Measurements from ENCODE around the gene LAMB4. TPM values are rescaled to one million over a fixed set of nuclear protein-coding genes. Genes with fewer than 3 reads are reported as not detected.

The LAMB4 gene
- total and polyA plus RNA-seq, 4 donors, result 0.24 TPM; not detected in 3

DNA sequence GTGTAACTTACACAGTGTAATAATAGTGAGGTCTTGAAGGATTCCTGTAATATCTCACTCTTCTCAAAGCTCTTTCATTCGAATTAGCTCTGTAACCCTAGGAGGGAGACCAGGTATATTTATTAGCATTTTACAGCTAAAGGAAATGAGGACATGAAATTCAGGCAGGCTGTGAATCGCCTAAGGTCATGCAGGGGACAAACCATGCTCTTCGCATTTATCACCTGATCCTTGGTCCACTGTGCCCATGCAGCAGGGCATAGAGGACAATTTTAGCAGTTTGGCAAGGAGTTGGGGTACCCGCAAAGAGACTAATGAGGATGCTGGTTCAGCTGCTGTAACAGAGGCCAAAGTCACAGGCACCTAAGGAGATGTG lies 112.4 kb downstream of the LAMB4 start:
- DNase-seq, result no peak
- ATAC-seq (ENCODE audit: low FRiP score), result no peak
- intact Hi-C loops (cut with DNase I), result loop anchor here in 1 of 2 donors (5.0 to 10.0 kb wide), 2 partner anchors 127 to 135 kb away; no protein-coding TSS in a partner anchor
- whole genome bisulfite sequencing, 2 donors, result 93 to 96% methylated on average over 4 of the region's 4 CpGs
- no peaks in the 10 kb centered on the region for H3K27me3 ChIP-seq (ENCODE audit: control insufficient read depth in 1 of 2, insufficient read depth in 2 of 2, low read length in 1 of 2)
- H3K4me1 ChIP-seq (ENCODE audit: control insufficient read depth in 1 of 2, insufficient read depth in 2 of 2, low read length in 2 of 2), result no peaks in the 10 kb centered on the region
- H3K36me3 ChIP-seq (ENCODE audit: control insufficient read depth in 1 of 2, insufficient read depth in 2 of 2, low read length in 1 of 2), result no peaks in the 10 kb centered on the region
- no peak overlapping the region for H3K4me3 ChIP-seq (ENCODE audit: low read length in 2 of 2)
- no peaks in the 10 kb centered on the region for H3K9me3 ChIP-seq (ENCODE audit: control insufficient read depth, low read length)
- H3K27ac ChIP-seq (ENCODE audit: low read depth in 1 of 2, low read length in 2 of 2), result no peak overlapping the region

DNA sequence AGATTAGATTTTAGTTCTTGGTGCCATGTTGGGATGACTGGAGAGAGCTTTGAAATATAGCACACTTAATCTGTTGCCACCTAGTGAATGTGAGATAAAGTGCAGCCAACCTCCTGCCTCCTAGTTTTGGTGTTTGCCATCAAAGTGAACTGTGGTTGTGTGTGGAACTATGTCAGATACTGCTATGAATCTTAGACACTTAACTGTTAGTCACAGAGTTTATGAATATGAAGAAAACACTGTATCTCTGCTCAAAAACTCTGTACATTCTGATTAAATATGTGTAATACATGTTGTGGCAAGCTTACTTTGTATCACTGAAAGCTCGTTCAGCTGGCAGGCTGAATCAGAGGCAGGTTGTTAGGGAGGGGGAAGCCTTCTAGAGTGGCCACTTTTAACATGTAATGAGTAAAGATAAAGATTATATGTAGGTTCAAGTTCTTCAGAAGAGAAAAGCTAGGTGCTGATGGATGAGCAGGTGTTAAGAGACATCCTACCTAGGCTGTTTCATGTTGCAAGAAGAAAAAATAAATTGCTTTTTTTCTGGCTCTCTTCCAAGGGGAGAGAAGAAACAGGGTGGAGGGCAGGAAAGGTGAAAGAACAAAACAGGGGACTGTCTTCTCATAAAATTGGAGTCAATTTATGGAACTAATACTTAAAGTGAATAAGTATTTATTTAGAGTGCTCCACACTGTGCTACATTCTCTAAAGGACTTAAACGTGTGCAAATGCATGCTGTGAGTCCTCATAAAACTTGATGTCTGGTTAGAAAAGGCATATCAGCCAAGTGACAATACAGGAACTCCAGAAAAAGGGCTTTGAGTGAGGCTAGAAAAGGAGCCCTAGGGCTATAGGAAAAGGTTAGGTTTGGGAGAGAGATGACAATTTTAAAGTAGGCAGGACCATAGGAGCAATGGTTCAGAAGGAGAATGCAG lies 113.1 kb downstream of the LAMB4 start:
- no peaks in the 10 kb centered on the region for H3K36me3 ChIP-seq (ENCODE audit: control insufficient read depth in 1 of 2, insufficient read depth in 2 of 2, low read length in 1 of 2)
- no peaks in the 10 kb centered on the region for H3K27me3 ChIP-seq (ENCODE audit: control insufficient read depth in 1 of 2, insufficient read depth in 2 of 2, low read length in 1 of 2)
- 43% methylated on average over 2 of the region's 2 CpGs for WGBS, 2 donors
- no peaks in the 10 kb centered on the region for H3K9me3 ChIP-seq (ENCODE audit: control insufficient read depth, low read length)
- intact Hi-C loops (cut with DNase I), result loop anchor here in 1 of 2 donors (5.0 to 10.0 kb wide), 2 partner anchors 128 to 135 kb away; no protein-coding TSS in a partner anchor
- DNase-seq (no peak), ATAC-seq (ENCODE audit: low FRiP score) (no peak)
- H3K27ac ChIP-seq (ENCODE audit: low read depth in 1 of 2, low read length in 2 of 2), result no peak overlapping the region
- no peaks in the 10 kb centered on the region for H3K4me1 ChIP-seq (ENCODE audit: control insufficient read depth in 1 of 2, insufficient read depth in 2 of 2, low read length in 2 of 2)
- no peak overlapping the region for H3K4me3 ChIP-seq (ENCODE audit: low read length in 2 of 2)

DNA sequence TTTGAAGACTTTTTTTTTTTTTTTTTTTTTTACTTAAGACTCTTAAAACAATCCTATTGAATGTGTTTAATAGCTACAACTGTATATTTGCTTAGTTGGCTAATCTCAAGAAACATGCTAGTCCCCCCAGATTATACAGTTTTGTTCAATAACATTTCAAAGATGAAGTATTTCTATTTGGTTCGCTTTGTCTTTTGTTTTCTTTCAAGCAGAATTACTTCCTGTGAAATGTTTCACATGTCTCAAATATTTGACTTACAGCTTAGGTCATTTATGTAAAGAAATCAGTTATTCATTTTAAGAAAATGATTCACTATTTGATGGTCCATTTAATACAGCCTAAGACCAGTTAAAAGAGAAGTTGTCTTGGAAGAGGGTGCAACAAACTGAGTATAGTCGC lies 114.4 kb downstream of the LAMB4 start:
- Histone ChIP-seq H3K4me1 (ENCODE audit: control insufficient read depth in 1 of 2, insufficient read depth in 2 of 2, low read length in 2 of 2) (no peaks in the 10 kb centered on the region), H3K9me3 (ENCODE audit: control insufficient read depth, low read length) (no peaks in the 10 kb centered on the region), H3K27me3 (ENCODE audit: control insufficient read depth in 1 of 2, insufficient read depth in 2 of 2, low read length in 1 of 2) (no peaks in the 10 kb centered on the region), H3K4me3 (ENCODE audit: low read length in 2 of 2) (no peak overlapping the region), H3K36me3 (ENCODE audit: control insufficient read depth in 1 of 2, insufficient read depth in 2 of 2, low read length in 1 of 2) (no peaks in the 10 kb centered on the region), H3K27ac (ENCODE audit: low read depth in 1 of 2, low read length in 2 of 2) (no peak overlapping the region)
- ATAC-seq (ENCODE audit: low FRiP score) (no peak), DNase-seq (no peak)
- 61 to 68% methylated on average over 2 of the region's 2 CpGs for WGBS, 2 donors
- intact Hi-C loops (cut with DNase I), result loop anchor here in 1 of 2 donors (5.0 to 10.0 kb wide), 2 partner anchors 129 to 133 kb away; no protein-coding TSS in a partner anchor

DNA sequence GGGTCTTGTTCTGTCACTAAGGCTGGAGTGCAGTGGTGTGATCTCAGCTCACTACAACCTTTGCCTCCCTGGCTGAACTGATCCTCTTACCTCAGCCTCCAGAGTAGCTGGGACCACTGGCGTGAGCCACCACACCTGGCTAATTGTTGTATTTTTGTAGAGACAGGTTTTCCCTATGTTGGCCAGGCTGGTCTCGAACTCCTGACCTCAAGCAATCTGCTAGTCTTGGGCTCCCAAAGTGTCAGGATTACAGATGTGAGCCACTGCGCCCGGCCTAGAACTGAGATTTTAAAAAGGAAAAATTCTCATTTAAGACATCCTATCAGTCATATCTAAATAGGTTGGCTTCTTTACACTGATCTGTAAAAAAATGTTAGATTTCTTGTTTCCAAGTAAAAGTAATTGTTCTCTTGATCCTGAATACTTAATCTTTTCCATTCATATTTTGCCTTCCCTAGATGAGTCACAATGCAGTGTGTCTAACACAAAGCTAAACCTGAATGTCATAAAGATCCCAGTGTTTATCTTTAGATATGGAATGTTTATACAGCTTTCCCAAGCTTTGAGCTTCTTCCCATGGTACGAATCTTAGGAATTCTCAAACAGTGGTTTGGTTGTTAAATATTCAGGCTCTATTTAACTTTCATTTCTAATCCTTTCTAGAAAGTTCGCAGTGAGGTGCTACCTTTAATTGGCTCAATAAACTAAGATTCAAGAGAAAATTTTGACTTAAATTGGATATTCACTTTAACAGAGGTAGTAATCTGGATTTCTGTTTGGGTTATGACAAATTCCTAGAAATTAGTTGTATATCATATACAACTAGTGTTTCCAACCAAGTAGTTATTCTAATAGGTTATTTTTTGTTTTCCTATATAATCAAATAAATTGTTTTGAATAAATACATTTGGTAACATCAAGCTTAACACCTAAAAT lies 115.1 kb downstream of the LAMB4 start:
- H3K4me3 ChIP-seq (ENCODE audit: low read length in 2 of 2), result no peak overlapping the region
- intact Hi-C loops (cut with DNase I), result loop anchor here in 1 of 2 donors (5.0 to 10.0 kb wide), 2 partner anchors 130 to 133 kb away; no protein-coding TSS in a partner anchor
- ATAC-seq (ENCODE audit: low FRiP score) (no peak), DNase-seq (no peak)
- H3K9me3 ChIP-seq (ENCODE audit: control insufficient read depth, low read length), result no peaks in the 10 kb centered on the region
- no peaks in the 10 kb centered on the region for H3K4me1 ChIP-seq (ENCODE audit: control insufficient read depth in 1 of 2, insufficient read depth in 2 of 2, low read length in 2 of 2)
- H3K36me3 ChIP-seq (ENCODE audit: control insufficient read depth in 1 of 2, insufficient read depth in 2 of 2, low read length in 1 of 2), result no peaks in the 10 kb centered on the region
- no peak overlapping the region for H3K27ac ChIP-seq (ENCODE audit: low read depth in 1 of 2, low read length in 2 of 2)
- H3K27me3 ChIP-seq (ENCODE audit: control insufficient read depth in 1 of 2, insufficient read depth in 2 of 2, low read length in 1 of 2), result no peaks in the 10 kb centered on the region
- 58 to 67% methylated on average over 6 of the region's 6 CpGs for WGBS, 2 donors

DNA sequence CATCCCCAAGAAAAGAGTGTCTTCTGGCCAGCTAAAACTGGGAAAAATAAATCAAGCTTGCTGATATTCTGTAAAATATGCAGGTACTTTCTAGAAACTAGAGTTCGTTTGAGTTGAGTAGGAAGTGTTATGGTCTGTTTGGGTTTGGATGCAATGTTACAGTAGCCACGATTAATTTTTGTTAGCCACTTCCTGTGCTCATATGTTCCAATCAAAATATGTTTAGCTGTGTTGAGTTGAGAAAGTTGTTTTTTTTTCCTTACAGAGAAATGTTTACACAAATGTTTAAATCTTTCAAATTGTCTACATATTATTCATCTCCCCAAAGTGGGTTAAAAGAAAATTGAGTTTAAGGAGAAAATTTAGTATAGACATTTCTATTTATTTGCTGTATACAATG lies 115.9 kb downstream of the LAMB4 start:
- intact Hi-C loops (cut with DNase I), result loop anchor here in 1 of 2 donors (10.0 kb wide), 1 partner anchor 131 kb away; no protein-coding TSS in a partner anchor
- no peaks in the 10 kb centered on the region for H3K27me3 ChIP-seq (ENCODE audit: control insufficient read depth in 1 of 2, insufficient read depth in 2 of 2, low read length in 1 of 2)
- ATAC-seq (ENCODE audit: low FRiP score) (no peak), DNase-seq (no peak)
- 28 to 37% methylated on average over 2 of the region's 2 CpGs for WGBS, 2 donors
- no peak overlapping the region for H3K27ac ChIP-seq (ENCODE audit: low read depth in 1 of 2, low read length in 2 of 2)
- H3K4me1 ChIP-seq (ENCODE audit: control insufficient read depth in 1 of 2, insufficient read depth in 2 of 2, low read length in 2 of 2), result no peaks in the 10 kb centered on the region
- no peaks in the 10 kb centered on the region for H3K9me3 ChIP-seq (ENCODE audit: control insufficient read depth, low read length)
- no peaks in the 10 kb centered on the region for H3K36me3 ChIP-seq (ENCODE audit: control insufficient read depth in 1 of 2, insufficient read depth in 2 of 2, low read length in 1 of 2)
- no peak overlapping the region for H3K4me3 ChIP-seq (ENCODE audit: low read length in 2 of 2)

DNA sequence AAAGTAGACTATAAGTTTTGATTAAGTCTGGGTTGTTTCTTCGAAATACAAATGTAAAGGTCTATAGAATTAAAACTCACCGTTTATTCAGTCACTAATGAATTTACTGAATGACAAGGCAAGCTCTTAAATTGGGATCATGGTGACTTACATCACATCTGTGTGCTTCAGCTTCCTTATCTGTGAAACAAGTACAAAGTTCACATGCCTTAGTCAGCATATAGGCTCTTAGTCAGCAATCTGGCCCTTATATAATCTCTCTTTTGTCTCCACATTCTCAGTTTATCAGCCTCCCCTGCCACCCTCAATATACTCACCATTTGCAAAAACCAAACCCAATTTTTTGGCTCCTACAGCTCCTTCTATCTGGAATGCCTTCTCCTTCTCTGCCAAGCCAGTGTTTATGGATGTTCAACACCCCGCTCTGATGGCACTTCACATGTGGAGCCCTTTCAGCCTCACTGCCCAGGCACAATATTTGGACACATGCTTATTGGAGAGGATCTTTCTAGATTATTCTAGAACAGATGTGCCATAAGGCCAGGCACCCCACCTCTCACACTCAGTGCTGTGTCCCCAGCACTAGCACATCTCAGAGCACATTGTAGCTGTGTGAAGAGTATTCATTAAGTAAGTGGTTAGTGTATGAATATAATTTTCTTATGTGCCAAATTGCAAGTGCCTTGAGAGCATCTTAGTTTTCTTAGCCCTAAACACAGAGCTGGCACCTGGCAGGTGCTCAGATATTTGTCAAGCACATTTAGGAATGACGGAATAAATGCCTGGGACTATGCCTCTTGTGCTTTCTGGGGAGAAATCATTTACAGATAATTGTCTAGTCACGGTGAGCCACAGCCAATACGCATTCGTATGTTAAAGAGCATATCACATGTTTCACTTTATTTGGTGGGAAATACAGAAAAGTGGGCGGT lies 117.4 kb downstream of the LAMB4 start:
- Histone ChIP-seq H3K36me3 (ENCODE audit: control insufficient read depth in 1 of 2, insufficient read depth in 2 of 2, low read length in 1 of 2) (no peaks in the 10 kb centered on the region), H3K27ac (ENCODE audit: low read depth in 1 of 2, low read length in 2 of 2) (no peak overlapping the region), H3K4me3 (ENCODE audit: low read length in 2 of 2) (no peak overlapping the region), H3K9me3 (ENCODE audit: control insufficient read depth, low read length) (no peaks in the 10 kb centered on the region), H3K27me3 (ENCODE audit: control insufficient read depth in 1 of 2, insufficient read depth in 2 of 2, low read length in 1 of 2) (no peaks in the 10 kb centered on the region), H3K4me1 (ENCODE audit: control insufficient read depth in 1 of 2, insufficient read depth in 2 of 2, low read length in 2 of 2) (no peaks in the 10 kb centered on the region)
- DNase-seq (no peak), ATAC-seq (ENCODE audit: low FRiP score) (no peak)
- intact Hi-C loops (cut with DNase I), result loop anchor here in 1 of 2 donors (10.0 kb wide), 1 partner anchor 132 kb away; no protein-coding TSS in a partner anchor
- WGBS, 2 donors, result 82 to 96% methylated on average over 8 of the region's 8 CpGs

DNA sequence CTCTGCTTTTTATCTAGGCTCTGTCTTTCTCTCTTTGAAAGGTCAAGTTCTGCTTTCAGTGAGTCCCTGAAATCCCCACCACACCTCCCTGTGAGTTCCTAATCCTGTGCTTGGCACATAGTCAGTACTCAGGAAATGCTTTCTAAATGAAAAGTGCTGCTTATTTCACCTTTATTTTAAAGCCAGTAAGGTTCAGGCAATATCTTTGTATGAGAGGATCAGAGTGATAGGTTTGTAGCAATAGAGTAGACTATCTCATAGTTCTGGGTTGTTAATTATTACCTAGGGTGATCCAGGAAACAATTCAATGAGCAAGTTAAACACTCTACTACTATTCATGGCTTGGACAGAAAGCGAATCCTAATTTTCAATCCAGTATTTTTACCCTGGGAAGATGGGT lies 119.8 kb downstream of the LAMB4 start:
- Histone ChIP-seq H3K9me3 (ENCODE audit: control insufficient read depth, low read length) (no peaks in the 10 kb centered on the region), H3K27ac (ENCODE audit: low read depth in 1 of 2, low read length in 2 of 2) (no peak overlapping the region), H3K27me3 (ENCODE audit: control insufficient read depth in 1 of 2, insufficient read depth in 2 of 2, low read length in 1 of 2) (no peaks in the 10 kb centered on the region), H3K36me3 (ENCODE audit: control insufficient read depth in 1 of 2, insufficient read depth in 2 of 2, low read length in 1 of 2) (no peaks in the 10 kb centered on the region), H3K4me1 (ENCODE audit: control insufficient read depth in 1 of 2, insufficient read depth in 2 of 2, low read length in 2 of 2) (no peaks in the 10 kb centered on the region), H3K4me3 (ENCODE audit: low read length in 2 of 2) (no peak overlapping the region)
- 90 to 94% methylated on average over 1 of the region's 1 CpG for WGBS, 2 donors
- intact Hi-C loops (cut with DNase I), result loop anchor here in 1 of 2 donors (10.0 kb wide), 1 partner anchor 134 kb away; no protein-coding TSS in a partner anchor
- ATAC-seq (ENCODE audit: low FRiP score) (no peak), DNase-seq (no peak)

All from aorta (tissue), 5 donors.